Brain microvascular endothelial cell (primary cell): Measurements from ENCODE around the gene KMT5B.

Source experiments
- DNase-seq: peaks from one replicate; pipeline ENCODE4 v3.0.0-alpha.2; 2020
- H3K27ac ChIP-seq: fragments of 250-450 bp; sonication (Bioruptor Pico); 2 replicates; pipeline ENCODE4 v1.5.1; 2020; ENCODE audit warnings: mild to moderate bottlenecking, moderate library complexity
- H3K27me3 ChIP-seq: fragments of 250-450 bp; sonication (Bioruptor Pico); replicated peaks from 2 replicates; pipeline ENCODE4 v1.5.1; 2020; ENCODE audit warnings: mild to moderate bottlenecking
- H3K36me3 ChIP-seq: fragments of 250-450 bp; sonication (Bioruptor Pico); replicated peaks from 2 replicates; pipeline ENCODE4 v1.5.1; 2020; ENCODE audit warnings: mild to moderate bottlenecking
- H3K4me3 ChIP-seq: 2 replicates; pipeline ENCODE4 v1.5.1; 2011; ENCODE audit warnings: low read depth, mild to moderate bottlenecking, control low read depth, low read length, moderate library complexity
- CTCF ChIP-seq: IDR thresholded peaks from 2 replicates; pipeline ENCODE4 v1.5.1; 2011; ENCODE audit warnings: low read depth, mild to moderate bottlenecking, moderate library complexity, low read length, control low read depth, inconsistent platforms; ENCODE audit errors: missing control alignments
- in situ Hi-C: cut with HindIII; loops from 2 replicates; pipeline ENCODE4 v1.10.0; 2017; ENCODE audit warnings: low sequenced_read_pairs, low pct_ligation_motif_present

The KMT5B gene

GRCh38 chr11:68117853-68118470, 95.1 kb downstream of the KMT5B start:
- H3K36me3 ChIP-seq = no peaks in the 10 kb centered on the region
- no peak overlapping the region for H3K27ac ChIP-seq
- H3K27me3 ChIP-seq = no peaks in the 10 kb centered on the region
- no peak for DNase-seq
- in situ Hi-C loops = no loop called here
- no peak overlapping the region for H3K4me3 ChIP-seq
- no peak for TF ChIP-seq CTCF

GRCh38 chr11:68116974-68117373, 96.1 kb downstream of the KMT5B start:
- H3K27ac ChIP-seq = no peak overlapping the region
- no peak overlapping the region for H3K4me3 ChIP-seq
- in situ Hi-C loops = no loop called here
- H3K27me3 ChIP-seq = no peaks in the 10 kb centered on the region
- DNase-seq = no peak
- H3K36me3 ChIP-seq = no peaks in the 10 kb centered on the region
- no peak for TF ChIP-seq CTCF

- Histone ChIP-seq H3K4me3 (no peak overlapping the region), H3K27me3 (no peaks in the 10 kb centered on the region), H3K27ac (no peak overlapping the region), H3K36me3 (no peaks in the 10 kb centered on the region)
- no peak for DNase-seq
- in situ Hi-C loops = no loop called here
- TF ChIP-seq CTCF = no peak
Observed at GRCh38 chr11:68116126-68116525, 97.0 kb downstream of the KMT5B start.

- DNase-seq = no peak
- no peak overlapping the region for H3K27ac ChIP-seq
- no peaks in the 10 kb centered on the region for H3K27me3 ChIP-seq
- no peaks in the 10 kb centered on the region for H3K36me3 ChIP-seq
- no peak overlapping the region for H3K4me3 ChIP-seq
- in situ Hi-C loops = no loop called here
- no peak for TF ChIP-seq CTCF
Observed at GRCh38 chr11:68115285-68115684, 97.8 kb downstream of the KMT5B start.

- H3K27ac ChIP-seq = no peak overlapping the region
- DNase-seq = no peak
- TF ChIP-seq CTCF = peak; percentile 3
- no peaks in the 10 kb centered on the region for H3K36me3 ChIP-seq
- no peak overlapping the region for H3K4me3 ChIP-seq
- H3K27me3 ChIP-seq = no peaks in the 10 kb centered on the region
- in situ Hi-C loops = no loop called here
Observed at GRCh38 chr11:68113986-68114385, 99.1 kb downstream of the KMT5B start.

- H3K27me3 ChIP-seq = no peaks in the 10 kb centered on the region
- no peak overlapping the region for H3K27ac ChIP-seq
- H3K4me3 ChIP-seq = no peak overlapping the region
- in situ Hi-C loops = no loop called here
- no peak for TF ChIP-seq CTCF
- H3K36me3 ChIP-seq = no peaks in the 10 kb centered on the region
- DNase-seq = no peak
Observed at GRCh38 chr11:68107689-68108088, 105.4 kb downstream of the KMT5B start.
